Activated CD8-positive, alpha-beta memory T cell treated with anti-CD3 and anti-CD28 coated beads for 36 hours (primary cell): ENCODE measurements around the gene DNAJC28. TPM values are rescaled to one million over a fixed set of nuclear protein-coding genes. Genes with fewer than 3 reads are reported as not detected.
"Not testable (repeated sequence)": the region's sequence is repeated elsewhere in the genome, so short reads cannot be mapped to it uniquely, and the experiment has no call there.

Experiments
- CTCF ChIA-PET: fragments of 350-600 bp; sonication (Branson Sonifier 250); formaldehyde crosslinking; loops from one replicate; lab custom pipeline; 2021; ENCODE audit warnings: antibody characterized with exemption; lab: Charles Lee
- POLR2A ChIA-PET: fragments of 350-600 bp; sonication (Branson Sonifier 250); formaldehyde crosslinking; loops from one replicate; lab custom pipeline; 2021; ENCODE audit warnings: antibody characterized with exemption; lab: Charles Lee
- total RNA-seq, 2 experiments: library from RNA; stranded (reverse); gene quantifications; one replicate each; pipeline ENCODE4 v1.2.3, GENCODE V29; 2021

DNAJC28 gene
- under 1 TPM; 0.36 to 0.57 TPM for total RNA-seq

GRCh38 chr21:33491373-33492102, at the start of gene DNAJC28:
Gene DNAJC28 (minus strand): TSS chr21:33491716. CDS start chr21:33489393, 2,323 bp downstream.
- CTCF ChIA-PET, result interaction anchor here (2.3 kb wide), 1 partner anchor 11 kb away, joined by 12 read pairs; the partner anchor contains the start of gene TMEM50B
- POLR2A ChIA-PET, result interaction anchor here (0.9 to 3.5 kb wide), 3 partner anchors 11 to 97 kb away, joined by 4 to 34 read pairs (median 5); partner anchors contain the start of genes DONSON and TMEM50B

- CTCF ChIA-PET, result interaction anchor here (3.3 kb wide), 1 partner anchor 17 kb away, joined by 7 read pairs; no protein-coding TSS in a partner anchor
- POLR2A ChIA-PET, result interaction anchor here (0.6 to 3.7 kb wide), 5 partner anchors 10 to 135 kb away, joined by 3 to 18 read pairs (median 4); partner anchors contain the start of genes DONSON and TMEM50B
These were observed 49.7 kb upstream of the DNAJC28 start for GRCh38 chr21:33541105-33541711.

GRCh38 chr21:33540711-33541104, 49.2 kb upstream of the DNAJC28 start:
- ChIA-PET CTCF (interaction anchor here (3.3 kb wide), 1 partner anchor 18 kb away, joined by 7 read pairs; no protein-coding TSS in a partner anchor), POLR2A (interaction anchor here (0.6 to 3.7 kb wide), 3 partner anchors 47 to 135 kb away, joined by 4 to 18 read pairs (median 5); partner anchors contain the start of genes DONSON and TMEM50B)

GRCh38 chr21:33539616-33540015, 48.1 kb upstream of the DNAJC28 start:
- CTCF ChIA-PET, result no interaction called here
- POLR2A ChIA-PET, result no interaction called here

GRCh38 chr21:33537212-33537611, 45.7 kb upstream of the DNAJC28 start:
- CTCF ChIA-PET, result no interaction called here
- POLR2A ChIA-PET, result no interaction called here

- POLR2A ChIA-PET, result no interaction called here
- CTCF ChIA-PET, result no interaction called here
These were observed 39.5 kb upstream of the DNAJC28 start for GRCh38 chr21:33531007-33531406.

GRCh38 chr21:33522953-33523349, 31.4 kb upstream of the DNAJC28 start:
- ChIA-PET POLR2A (no interaction called here), CTCF (no interaction called here)

GRCh38 chr21:33522297-33522952, 30.9 kb upstream of the DNAJC28 start:
- CTCF ChIA-PET, result interaction anchor here (0.6 kb wide), 1 partner anchor 317 kb away, joined by 4 read pairs; no protein-coding TSS in a partner anchor
- POLR2A ChIA-PET, result no interaction called here

GRCh38 chr21:33518899-33519298, 27.4 kb upstream of the DNAJC28 start:
- POLR2A ChIA-PET, result interaction anchor here (1.1 kb wide), 1 partner anchor 39 kb away, joined by 6 read pairs; no protein-coding TSS in a partner anchor
- CTCF ChIA-PET, result interaction anchor here (0.6 kb wide), 1 partner anchor 15 kb away, joined by 5 read pairs; no protein-coding TSS in a partner anchor

GRCh38 chr21:33514229-33514628, 22.7 kb upstream of the DNAJC28 start:
- ChIA-PET CTCF (interaction anchor here (0.6 kb wide), 1 partner anchor 93 kb away, joined by 4 read pairs; no protein-coding TSS in a partner anchor), POLR2A (no interaction called here)

- CTCF ChIA-PET, result interaction anchor here (0.8 kb wide), 1 partner anchor 12 kb away, joined by 5 read pairs; no protein-coding TSS in a partner anchor
- POLR2A ChIA-PET, result interaction anchor here (0.6 kb wide), 1 partner anchor 33 kb away, joined by 3 read pairs; no protein-coding TSS in a partner anchor
These were observed 21.0 kb upstream of the DNAJC28 start for GRCh38 chr21:33512481-33512880.

- POLR2A ChIA-PET, result interaction anchor here (0.5 kb wide), 1 partner anchor 82 kb away, joined by 4 read pairs; no protein-coding TSS in a partner anchor
- CTCF ChIA-PET, result no interaction called here
These were observed 20.1 kb upstream of the DNAJC28 start for GRCh38 chr21:33511639-33512038.

- CTCF ChIA-PET, result no interaction called here
- POLR2A ChIA-PET, result no interaction called here
These were observed 19.3 kb upstream of the DNAJC28 start for GRCh38 chr21:33510826-33511225.

- POLR2A ChIA-PET, CTCF ChIA-PET: not testable (repeated sequence)
These were observed 15.5 kb upstream of the DNAJC28 start for GRCh38 chr21:33507003-33507402.

GRCh38 chr21:33505833-33506232, 14.3 kb upstream of the DNAJC28 start:
- POLR2A ChIA-PET, result no interaction called here
- CTCF ChIA-PET, result interaction anchor here (0.6 kb wide), 1 partner anchor 15 kb away, joined by 4 read pairs; no protein-coding TSS in a partner anchor

GRCh38 chr21:33496345-33496744, 4.8 kb upstream of the DNAJC28 start:
- CTCF ChIA-PET, result interaction anchor here (1.0 kb wide), 1 partner anchor 61 kb away, joined by 3 read pairs; no protein-coding TSS in a partner anchor

GRCh38 chr21:33495743-33496142, 4.2 kb upstream of the DNAJC28 start:
- ChIA-PET POLR2A (no interaction called here), CTCF (no interaction called here)

More at GRCh38 chr21:33496345-33496744, 4.8 kb upstream of the DNAJC28 start:
- POLR2A ChIA-PET, result no interaction called here

GRCh38 chr21:33493756-33494155, 2.2 kb upstream of the DNAJC28 start:
- ChIA-PET CTCF (no interaction called here), POLR2A (no interaction called here)

- ChIA-PET POLR2A (interaction anchor here (0.7 kb wide), 1 partner anchor 13 kb away, joined by 5 read pairs; the partner anchor contains the start of gene TMEM50B), CTCF (no interaction called here)
These were observed 1.1 kb upstream of the DNAJC28 start for GRCh38 chr21:33492571-33492970.
